HG03520 (cell line): Measurements from ENCODE around the gene ZNF496.
"Not testable (repeated sequence)": the region's sequence is repeated elsewhere in the genome, so short reads cannot be mapped to it uniquely, and the experiment has no call there.

Experiments
- ATAC-seq: cut with Tn5 transposase; IDR thresholded peaks from one replicate; pipeline ENCODE4 v1.9.1; 2021; ENCODE audit warnings: mild to moderate bottlenecking, moderate library complexity; ENCODE audit not compliant: unreplicated experiment

The ZNF496 gene

DNA sequence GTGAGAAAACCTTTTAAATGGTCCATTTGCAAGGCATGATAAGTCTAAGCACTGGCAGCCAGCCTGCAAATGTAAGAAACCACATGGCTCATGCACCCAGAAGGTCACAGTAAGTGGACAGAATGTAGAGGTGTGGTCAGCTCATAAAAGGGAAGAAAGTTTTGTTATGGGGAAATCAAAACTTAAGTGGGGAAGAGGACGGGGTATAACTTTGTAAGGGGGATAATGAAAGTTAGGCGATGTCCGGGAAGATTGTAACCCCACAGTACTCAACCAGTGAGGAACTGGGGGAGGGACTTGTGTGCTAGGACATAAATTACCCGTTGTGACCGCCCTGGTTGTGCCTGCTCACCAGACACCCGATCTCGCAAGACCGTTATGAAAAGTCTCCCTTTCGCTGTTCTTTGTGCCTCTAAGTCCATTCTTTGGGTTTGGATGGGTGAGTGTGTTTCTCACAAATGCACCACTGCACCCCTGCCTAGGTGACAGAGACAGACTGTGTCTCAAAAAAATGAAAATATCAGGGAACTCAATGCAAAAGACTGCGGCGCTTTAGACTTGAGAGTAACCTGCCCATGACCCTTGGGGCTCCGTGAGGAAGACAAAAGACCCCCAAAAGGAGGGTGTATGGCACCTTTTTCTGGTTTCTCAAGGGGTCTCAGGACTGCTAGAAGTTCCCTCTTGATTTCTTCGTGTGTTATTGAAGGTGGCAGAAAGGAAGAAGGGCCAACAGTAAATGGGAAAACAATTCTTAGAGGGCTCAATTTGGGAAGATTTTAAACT, 28.6 kb upstream of the ZNF496 start:
- ATAC-seq = no peak

DNA sequence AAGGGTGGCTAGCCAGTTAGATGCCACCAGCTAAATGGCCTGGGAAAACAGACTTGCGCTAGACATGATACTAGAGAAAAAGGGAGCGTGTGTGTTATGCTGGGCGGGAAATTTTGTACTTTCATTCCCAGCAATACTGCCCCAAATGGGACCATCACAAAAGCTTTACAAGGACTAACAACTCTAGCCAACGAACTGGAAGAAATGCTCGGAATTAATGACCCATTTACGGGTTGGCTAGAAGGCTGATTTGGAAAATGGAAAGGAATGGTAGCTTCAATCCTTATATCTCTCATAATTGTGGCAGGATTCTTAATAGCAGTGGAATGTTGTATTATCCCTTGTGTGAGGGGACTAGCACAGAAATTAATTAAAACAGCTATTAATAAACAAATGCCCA, 27.9 kb upstream of the ZNF496 start:
- ATAC-seq = no peak

DNA sequence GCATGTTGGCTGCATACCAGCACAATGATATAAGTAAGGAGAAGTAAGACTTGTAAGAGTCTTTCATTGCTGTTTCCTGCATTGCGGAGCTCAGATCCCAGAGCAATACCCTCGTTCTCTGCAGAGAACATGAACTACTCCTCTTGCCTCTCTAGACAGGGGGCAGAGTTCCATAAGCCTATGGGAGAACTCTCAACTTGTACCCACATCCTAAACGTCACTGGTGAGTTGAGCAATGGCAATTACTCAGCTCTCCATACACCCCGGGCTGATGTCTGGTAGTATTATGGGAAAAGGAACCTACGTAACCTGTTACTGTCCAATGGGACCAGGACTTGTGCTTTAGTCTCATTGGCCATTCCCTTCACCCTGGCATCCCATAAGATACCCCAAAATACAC, 27.3 kb upstream of the ZNF496 start:
- no peak for ATAC-seq

DNA sequence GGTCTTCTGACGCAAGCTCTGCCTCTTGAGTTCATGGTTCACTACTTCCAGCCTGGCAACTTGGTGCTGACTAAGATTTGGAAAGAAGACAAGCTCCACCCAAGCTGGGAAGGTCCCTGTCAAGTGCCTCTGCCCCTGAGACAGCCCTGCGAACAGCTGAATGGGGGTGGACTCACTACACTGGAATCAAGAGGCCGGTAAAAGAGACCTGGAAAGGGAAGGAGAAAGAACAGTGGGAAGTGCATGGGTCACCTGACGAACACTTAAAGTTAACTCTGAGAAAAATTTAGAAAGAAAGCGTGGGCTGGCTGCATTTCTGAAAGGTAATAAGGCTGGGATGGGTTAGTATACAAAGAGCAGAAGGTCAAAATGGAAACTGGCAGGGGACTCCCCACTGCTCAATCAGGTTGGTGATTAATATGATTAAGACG, 26.1 kb upstream of the ZNF496 start:
- peak; percentile 89 for ATAC-seq

DNA sequence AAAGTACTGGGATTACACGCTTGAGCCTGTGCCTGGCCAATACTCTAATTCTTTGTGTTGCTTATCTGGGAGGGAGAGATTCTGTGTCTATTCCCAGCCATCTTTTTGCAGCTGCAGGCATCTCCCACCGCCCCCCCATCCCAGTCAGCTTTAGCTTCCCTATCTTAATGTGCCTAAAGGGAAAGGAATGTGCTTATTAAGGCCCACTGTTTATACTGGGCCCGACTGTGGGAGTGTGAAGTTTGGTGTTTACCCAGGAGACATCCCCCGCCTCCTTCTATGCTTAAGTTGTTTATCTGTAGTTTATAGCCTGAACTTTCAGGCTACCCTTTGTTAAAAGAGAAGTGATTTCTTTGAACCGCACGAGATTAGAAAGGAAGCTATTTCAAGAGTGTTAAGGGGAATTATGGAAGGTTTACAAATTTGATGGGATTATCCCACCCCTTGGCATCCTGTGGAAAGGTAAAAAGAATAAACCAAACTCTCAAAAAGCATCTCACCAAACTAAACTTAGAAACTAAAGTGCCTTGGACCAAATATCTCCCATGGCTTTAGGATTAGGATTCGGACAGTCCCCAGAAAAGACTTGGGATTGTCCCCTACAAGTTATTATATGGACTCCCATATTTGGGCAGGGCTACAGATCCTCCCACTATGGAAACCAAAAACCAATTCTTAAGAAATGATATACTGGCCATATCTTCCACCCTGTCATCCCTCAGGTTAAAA, 25.5 kb upstream of the ZNF496 start:
- no peak for ATAC-seq

DNA sequence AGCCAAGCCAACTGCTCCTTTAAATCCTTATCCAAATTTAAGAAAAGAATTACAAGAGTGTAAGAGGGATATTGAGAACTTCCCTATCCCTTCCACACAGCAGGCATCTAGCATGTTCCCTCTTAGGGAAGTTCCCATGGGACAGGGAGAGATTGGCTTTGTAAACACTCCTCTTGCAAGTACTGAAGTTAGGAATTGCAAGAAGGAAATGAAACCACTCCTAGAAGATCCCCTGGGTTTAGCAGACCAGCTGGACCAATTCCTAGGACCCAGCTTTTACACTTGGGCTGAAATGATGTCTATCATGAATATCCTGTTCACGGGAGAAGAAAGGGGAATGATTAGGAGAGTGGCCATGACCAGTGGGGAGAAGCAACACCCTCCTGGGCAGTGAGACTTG, 23.5 kb upstream of the ZNF496 start:
- not testable (repeated sequence) for ATAC-seq

DNA sequence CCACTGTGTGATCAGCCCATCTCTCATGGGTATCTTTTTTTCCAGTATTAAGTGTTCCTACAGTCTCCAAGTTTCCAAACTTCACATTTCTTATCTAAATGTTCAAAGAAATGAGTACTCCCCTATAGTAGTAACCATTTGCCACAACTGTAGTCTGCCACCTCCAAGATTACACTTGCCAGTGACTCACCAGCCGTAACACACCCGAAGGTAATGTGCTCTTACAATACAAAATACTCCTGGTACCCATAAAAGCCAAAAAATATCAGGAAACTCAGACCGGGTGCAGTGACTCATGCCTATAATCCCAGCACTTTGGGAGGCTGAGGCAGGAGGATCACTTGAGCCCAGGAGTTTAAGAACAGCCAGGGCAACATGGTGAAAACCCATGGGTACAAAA, 20.5 kb upstream of the ZNF496 start:
- ATAC-seq = no peak

DNA sequence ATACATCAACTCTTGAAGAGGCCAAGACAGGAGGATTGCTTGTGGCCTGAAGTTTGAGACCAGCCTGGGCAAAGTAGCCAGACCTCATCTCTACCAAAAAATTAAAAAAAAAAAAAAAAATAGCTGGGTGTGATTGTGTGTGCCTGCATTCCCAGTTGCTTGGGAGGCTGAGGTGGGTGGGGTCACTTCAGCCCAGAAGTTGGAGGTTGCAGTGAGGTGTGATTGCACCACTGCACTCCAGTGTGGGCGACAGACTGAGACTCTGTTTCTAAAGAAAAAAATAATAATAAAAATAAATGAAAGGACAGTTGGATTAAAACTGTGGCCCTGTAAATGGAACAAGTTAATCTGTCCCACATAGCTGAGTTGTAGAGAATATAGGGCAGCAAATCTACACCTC, 18.9 kb upstream of the ZNF496 start:
- ATAC-seq = no peak

DNA sequence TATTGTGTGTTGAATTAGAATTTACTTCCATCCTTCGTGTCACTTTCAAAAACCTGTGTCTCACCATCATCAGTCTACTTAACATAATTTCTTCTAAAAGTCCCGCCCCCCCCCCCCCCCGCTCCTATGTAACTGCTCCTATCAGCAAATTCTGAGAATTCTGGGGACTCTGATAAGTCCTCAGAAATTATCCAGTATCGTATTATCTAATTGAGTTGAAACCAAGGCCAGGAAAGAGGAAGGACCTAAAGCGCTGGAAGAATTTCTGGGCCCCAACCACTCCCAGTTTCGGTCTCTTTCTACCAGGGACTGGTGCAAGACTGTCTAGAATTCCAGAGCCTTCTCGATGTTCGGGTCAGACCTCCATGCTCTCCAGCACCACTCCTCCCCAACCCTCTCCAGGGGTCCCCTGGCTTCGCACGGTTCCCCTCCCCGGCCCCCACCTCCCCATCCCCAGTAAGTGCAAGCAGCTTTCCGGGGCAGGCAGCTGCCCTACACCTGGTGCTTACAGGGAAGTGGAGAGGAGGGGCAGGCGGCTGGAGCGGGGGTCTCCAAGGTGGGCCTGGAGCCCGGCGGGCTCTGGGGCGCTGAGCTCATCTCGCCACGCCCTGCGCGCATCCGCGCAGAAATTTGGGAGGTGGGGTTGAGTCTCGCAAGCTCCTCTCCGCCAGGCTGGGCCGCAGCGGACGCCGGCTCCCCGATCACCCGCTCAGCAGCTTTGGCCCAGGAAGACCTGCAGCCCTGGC, 16.0 kb upstream of the ZNF496 start:
- no peak for ATAC-seq

DNA sequence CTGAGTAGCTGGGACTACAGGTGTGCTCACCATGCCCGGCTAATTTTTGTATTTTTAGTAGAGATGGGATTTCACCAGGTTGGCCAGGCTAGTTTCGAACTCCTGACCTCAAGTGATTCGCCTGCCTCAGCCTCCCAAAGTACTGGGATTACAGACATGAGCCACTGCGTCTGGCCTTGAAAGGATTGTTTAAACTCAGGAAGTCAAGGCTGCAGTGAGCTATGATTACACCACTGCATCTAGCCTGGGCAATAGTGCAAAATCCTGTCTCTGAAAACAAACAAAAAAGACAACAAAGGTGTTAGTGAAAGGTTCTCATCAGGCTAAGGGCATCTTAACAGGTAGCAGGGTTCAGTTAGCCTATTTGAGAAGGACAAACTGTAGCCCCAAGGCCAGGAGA, 14.2 kb upstream of the ZNF496 start:
- no peak for ATAC-seq

DNA sequence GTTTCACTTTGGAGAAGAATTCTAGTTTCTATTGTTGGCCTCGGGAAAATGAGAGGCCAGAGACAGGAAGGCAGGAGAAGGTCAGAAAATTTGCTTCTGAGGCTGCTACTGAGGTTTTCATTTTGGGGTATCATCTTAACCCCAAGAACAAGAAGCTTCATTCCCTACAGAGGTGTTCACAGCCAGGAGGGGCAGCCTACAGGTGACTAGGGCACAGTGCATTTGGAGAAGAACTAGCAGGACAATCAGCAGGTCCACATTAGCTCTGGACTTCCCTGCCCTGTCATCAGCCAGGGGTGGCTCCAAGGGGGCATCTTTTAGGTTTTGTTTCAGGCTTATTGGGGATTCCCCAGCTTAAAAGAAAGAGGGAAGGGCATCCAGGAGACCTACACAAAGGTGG, 12.1 kb upstream of the ZNF496 start:
- no peak for ATAC-seq

DNA sequence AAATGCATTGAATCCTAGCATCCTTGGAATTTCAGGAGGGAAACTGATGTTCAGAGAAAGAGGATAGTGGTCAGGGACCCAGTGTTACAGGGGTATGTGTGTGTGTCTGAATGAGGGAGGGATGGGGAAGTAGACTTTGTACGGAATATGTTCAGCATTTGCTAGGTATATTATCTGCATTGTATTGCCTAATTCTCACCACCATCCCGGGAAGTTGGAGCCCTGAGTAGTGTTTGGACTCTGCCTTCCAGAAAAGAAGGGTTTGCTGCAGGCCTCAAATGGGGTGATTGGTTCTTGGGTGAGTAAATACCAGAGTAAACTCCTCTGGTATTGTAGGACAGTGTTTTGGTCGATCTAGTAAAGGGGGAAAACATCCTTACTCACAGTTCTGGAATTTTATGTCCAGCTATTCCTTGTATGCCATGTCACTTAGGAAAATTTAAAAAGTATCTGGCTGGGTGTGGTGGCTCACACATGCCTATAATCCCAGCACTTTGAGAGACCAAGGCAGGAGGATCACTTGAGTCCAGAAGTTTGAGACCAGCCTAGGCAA, 7.1 kb upstream of the ZNF496 start:
- no peak for ATAC-seq

DNA sequence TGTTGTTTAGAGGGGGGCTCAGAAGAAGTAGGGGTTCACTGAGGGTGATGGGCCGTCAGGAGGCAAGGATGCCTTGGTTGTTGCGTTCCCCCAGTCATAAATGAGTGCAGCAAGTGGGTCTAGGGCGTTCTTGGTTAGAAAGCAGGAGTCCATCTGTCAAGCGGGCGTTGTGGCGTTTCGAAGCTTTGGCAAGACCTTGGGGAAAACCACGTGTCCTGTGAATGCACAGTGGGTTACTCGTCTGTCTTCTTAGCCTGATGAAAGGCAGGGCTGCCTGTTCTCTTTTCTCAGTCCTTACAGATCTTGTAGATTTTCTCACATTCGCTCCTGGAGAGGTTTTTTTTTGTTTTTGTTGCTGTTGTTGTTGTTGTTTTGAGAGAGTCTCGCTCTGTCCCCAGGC, 6.3 kb upstream of the ZNF496 start:
- no peak for ATAC-seq

DNA sequence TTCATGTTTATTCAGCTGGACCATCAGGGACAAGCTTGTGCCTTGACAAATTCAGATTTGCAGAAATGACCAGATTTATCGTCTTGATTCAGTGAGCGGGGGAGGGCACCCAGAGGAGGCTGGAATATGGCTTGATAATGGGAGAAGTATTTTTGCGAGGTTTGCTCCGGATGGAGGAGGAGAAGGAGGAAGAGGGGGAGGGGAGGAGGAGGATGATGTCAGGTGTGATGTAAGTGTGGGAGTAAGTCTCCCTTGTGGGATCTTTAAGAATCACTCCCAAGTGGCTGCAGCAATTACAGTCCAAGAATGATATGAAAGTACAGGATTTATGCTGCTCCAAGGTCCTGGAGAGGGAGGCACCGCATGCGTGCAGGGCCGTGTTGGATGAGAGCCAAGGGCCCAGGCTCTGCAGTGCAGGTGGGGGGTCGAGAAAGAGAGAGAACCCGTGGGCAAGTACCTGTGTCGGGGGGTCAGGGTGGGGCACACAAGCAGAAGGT, 5.6 kb upstream of the ZNF496 start:
- ATAC-seq = no peak

DNA sequence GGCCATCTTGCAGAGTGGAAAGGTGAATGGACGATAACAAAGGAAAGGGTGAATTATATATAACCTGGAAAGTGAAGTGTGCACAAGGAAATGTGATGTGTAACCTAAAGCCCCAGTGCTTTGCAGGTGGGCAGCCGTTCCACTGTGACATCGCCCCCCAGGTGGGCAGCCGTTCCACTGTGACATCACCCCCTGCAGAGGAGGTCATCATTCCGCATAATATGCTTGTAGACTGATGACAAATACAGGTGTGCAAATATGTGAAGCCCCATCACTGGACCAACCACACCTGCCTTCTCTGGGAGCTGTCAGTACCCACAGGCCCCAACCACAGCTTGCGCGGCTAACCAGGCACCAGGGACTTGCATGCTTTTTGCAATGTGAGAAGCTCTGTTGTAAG, 4.7 kb upstream of the ZNF496 start:
- no peak for ATAC-seq

DNA sequence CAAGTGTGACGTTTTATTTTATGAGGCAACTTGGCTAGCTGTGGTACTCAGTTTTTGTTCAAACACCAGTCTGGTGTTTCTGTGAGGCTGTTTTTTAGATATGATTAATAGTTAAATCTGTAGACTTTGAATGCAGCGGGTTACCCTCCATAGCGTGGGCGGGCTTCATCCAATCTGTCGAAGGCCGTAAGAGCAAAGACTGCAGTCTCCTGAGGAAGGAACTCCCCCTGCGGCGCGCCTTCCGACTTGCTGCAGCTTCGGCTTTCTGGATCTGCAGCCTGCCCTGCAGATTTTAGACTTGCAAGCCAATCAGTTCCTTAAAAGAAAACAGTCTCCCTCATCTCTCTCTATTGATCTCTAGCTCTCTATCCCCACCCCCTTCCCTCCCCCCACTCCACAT, 4.2 kb upstream of the ZNF496 start:
- ATAC-seq = no peak

DNA sequence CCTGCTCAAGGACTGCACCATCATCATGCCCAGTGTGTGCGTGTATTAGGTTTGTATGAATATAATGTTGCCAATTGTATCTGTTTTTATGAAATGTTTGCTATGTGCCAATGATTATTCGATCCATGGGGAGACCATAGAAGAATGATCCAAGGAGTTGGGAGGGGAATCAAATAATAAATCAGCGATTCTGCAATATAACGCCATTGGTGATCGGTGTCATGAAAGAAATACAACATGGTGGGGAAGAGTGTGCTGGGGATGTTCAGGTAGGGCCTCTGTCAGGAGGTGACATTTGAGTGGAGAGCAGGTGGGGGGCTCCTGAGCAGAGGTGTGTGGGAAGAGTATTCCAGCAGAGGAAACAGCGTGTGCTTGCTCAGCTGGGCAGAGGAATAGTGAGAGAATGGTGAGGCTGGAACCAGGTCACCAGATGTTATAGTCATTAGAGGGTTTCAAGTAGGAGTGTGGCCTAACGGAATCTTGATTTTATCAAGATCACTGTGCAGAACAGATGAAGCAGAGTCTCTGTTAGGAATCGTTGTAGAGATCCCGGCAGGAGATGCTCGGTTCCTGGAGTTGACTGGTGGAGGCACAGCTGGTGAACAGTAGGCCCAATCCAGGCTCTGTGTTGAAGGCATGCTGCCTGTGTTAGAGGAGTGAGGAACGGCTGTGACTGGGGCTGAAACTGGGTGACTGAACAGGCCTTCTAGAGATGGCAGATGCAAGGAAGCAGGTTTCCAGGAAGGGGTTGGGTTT, 2.9 kb upstream of the ZNF496 start:
- ATAC-seq = no peak

DNA sequence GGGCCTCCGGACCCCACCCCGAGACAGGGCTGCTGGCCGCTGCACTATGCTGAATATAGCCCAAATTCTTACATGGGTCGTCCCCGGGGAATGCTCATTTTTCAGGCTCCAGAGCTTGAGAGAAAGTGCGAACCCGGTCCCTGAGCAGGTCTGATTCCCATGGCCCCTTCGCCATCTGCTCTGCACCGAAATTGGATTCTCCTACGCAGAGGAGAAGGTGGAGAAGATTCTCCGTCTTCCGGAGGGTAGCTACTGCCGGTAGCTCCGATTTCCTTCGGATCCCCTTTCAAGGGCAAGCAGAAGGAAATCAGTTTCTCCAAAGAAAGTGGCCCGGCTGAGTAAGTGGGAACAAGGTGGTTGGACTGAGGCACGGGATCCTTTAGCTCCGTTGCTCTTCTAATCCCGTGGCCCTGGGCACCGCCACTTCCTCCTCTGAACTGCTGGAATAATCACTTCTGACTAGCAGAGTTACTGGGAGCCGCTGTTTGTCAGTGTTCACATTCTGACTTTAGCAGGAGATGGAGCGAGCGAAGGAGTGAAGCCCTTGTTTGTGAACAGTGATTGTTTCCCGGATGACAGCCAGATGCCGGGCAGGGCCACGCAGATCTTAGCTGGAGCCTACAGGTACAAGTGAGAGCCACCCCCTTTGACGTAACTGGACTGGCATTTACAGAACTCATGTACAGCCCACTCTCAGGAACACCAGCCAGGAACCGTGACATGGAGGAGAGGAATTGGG, 1.1 kb upstream of the ZNF496 start:
- ATAC-seq = no peak

DNA sequence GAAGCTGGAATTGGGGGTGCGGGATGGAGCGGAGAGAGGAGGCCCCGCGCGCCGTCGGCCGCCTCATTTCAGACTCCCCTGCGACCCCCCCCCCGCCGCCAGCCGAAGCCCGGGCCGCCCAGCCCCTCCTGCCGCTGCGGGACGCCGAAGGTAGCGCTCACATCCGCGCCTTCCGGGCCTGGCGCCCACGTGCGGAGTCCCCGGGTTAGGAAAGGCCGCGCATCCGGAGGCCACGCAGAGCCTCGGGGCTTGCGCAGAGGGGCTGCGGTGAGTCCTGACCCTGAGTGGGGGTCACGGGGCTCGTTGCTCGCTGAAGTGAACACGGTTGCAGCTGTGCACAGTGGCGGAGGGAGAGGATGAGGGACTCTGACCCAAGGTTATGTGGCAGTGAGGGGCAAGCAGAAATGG, 552 bp upstream of the ZNF496 start:
- peak; percentile 28 for ATAC-seq

DNA sequence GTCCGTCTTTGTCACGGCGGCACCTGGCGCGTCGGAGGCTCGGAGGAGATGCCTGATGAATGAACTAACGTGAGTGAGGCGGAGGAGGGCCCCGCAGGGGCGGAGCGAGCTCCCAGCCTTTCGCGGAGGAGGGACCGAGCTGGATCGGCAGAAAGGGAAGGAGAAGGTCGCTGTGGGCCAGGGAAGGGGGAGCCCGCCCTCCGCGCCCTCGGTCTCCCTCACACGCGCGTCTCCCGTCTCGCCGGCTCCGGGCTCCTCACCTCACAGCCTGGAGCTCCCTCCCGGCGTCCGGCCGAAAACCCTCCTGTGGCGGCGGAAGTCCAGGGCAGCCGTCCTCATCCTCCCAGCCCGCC, 519 bp downstream of the ZNF496 start:
- ATAC-seq = peak; percentile 52
